ENCODE measurements around the gene FETUB. TPM values are rescaled to one million over a fixed set of nuclear protein-coding genes. Genes with fewer than 3 reads are reported as not detected.

The FETUB gene
- total RNA-seq, 1 experiment from 2014 or later: not detected

DNA sequence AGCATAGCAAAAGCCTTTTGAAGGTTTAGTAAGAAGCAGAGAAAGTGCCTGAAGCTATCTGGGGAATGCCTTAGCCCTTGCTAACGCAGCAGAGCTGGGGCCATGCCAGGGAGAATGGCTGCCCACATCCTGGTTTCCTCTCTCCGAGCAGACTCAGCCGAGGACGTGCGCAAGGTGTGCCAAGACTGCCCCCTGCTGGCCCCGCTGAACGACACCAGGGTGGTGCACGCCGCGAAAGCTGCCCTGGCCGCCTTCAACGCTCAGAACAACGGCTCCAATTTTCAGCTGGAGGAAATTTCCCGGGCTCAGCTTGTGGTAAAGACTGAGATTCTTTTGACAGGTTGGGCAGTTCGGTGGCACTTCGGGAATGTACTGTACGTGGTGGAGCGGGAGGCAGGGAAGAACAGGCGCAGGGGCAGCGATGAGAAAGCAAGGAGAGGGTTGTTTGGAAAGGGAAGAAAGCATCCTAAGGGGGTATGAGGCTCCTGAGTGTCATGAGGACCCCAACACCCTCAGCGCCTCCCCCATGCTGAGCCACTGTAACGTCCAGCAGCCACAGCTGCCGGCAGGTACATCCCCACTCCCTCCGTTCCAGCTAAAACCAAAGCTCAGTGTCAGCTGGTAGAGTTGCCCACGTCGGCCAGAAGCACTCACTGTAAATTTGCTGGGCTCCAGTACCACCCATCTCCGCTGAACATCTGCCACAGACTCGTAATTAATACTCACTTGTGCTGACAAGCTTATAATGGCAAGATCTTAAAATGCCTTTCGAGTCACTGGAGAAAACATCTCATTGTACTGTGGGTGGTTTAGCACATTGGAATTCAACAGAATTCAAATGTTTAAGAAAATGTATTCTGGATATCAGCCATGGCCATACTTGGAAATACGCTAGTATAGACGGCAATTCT is 22.9 kb upstream of the FETUB start:
- ATAC-seq (peak; percentile 98), DNase-seq (ENCODE audit: low read depth, low spot score) (peak; percentile 66)
- POLR2A ChIA-PET: interaction anchor here (1.7 to 2.4 kb wide), 2 partner anchors 47 to 166 kb away, joined by 4 to 11 read pairs; partner anchors contain the start of genes DNAJB11 and EIF4A2
- Histone ChIP-seq H3K9me3 (ENCODE audit: control insufficient read depth in 1 of 2, insufficient read depth in 1 of 2, low read depth in 1 of 2, low read length in 2 of 2) (no peaks in the 10 kb centered on the region), H3K9ac (ENCODE audit: low read length) (peak overlapping the region; percentile 44), H3K27ac (ENCODE audit: low read depth, low read length) (no peak overlapping the region), H3K4me2 (ENCODE audit: low read length) (peak overlapping the region; percentile 87), H3K4me1 (ENCODE audit: control insufficient read depth in 1 of 2, insufficient read depth in 2 of 2, low read length in 2 of 2) (peaks cover 2 to 21% of the 10 kb centered on the region in 2 experiments; a peak in 2 of 4 replicates), H2AFZ (ENCODE audit: low read depth, low read length, poor library complexity, severe bottlenecking) (peak overlapping the region; percentile 47), H3K9me2 (ENCODE audit: insufficient read depth) (no peaks in the 10 kb centered on the region), H3K79me2 (ENCODE audit: insufficient read depth, low read length) (no peaks in the 10 kb centered on the region), H3K36me3 (ENCODE audit: control insufficient read depth in 1 of 2, insufficient read depth in 2 of 2, low read length in 2 of 2) (no peaks in the 10 kb centered on the region), H3K4me3 (replicated peaks in 1 of 2; ENCODE audit: low read depth in 1 of 2, low read length in 2 of 2) (peak overlapping the region; percentile 41 to 55), H4K20me1 (ENCODE audit: insufficient read depth) (no peaks in the 10 kb centered on the region), H3K27me3 (ENCODE audit: insufficient read depth, low read length) (no peaks in the 10 kb centered on the region)
- CTCF ChIA-PET: interaction anchor here (0.6 to 8.4 kb wide), 28 partner anchors 9 to 958 kb away, joined by 3 to 64 read pairs (median 5); partner anchors contain the start of genes DNAJB11 and TBCCD1
- BruUV-seq (replicated peaks): no TSS peak
- no peak for TF ChIP-seq SRF (IDR thresholded peaks at IDR 0.05; ENCODE audit: low read depth)
- peak; percentile 63; the same call in 1 of the 2 replicates for TF ChIP-seq MAX (IDR thresholded peaks at IDR 0.05)
- no peak for TF ChIP-seq ELF1 (IDR thresholded peaks at IDR 0.05; ENCODE audit: borderline replicate concordance, low read depth)
- TF ChIP-seq EGR1 (IDR thresholded peaks at IDR 0.05; ENCODE audit: low read depth): no peak
- no peak for TF ChIP-seq POLR2A (IDR thresholded peaks at IDR 0.05; ENCODE audit: borderline replicate concordance, extremely low read depth, insufficient read depth, insufficient read length)
- TF ChIP-seq, protein P1, sequence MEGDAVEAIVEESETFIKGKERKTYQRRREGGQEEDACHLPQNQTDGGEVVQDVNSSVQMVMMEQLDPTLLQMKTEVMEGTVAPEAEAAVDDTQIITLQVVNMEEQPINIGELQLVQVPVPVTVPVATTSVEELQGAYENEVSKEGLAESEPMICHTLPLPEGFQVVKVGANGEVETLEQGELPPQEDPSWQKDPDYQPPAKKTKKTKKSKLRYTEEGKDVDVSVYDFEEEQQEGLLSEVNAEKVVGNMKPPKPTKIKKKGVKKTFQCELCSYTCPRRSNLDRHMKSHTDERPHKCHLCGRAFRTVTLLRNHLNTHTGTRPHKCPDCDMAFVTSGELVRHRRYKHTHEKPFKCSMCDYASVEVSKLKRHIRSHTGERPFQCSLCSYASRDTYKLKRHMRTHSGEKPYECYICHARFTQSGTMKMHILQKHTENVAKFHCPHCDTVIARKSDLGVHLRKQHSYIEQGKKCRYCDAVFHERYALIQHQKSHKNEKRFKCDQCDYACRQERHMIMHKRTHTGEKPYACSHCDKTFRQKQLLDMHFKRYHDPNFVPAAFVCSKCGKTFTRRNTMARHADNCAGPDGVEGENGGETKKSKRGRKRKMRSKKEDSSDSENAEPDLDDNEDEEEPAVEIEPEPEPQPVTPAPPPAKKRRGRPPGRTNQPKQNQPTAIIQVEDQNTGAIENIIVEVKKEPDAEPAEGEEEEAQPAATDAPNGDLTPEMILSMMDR (IDR thresholded peaks at IDR 0.05 in 2 of 3, conservative IDR thresholded peaks at IDR 0.05 in 1 of 3; ENCODE audit: borderline replicate concordance in 1 of 3, insufficient read depth in 1 of 3, low read depth in 2 of 3, low read length in 2 of 3): peak; percentile 77 to 94 (median 91)
- no peak for TF ChIP-seq EZH2phosphoT487 (IDR thresholded peaks at IDR 0.05; ENCODE audit: borderline replicate concordance)
- peak; percentile 94 for TF ChIP-seq RAD21 (IDR thresholded peaks at IDR 0.05; ENCODE audit: low read depth)
- TF ChIP-seq YY1 (IDR thresholded peaks at IDR 0.05; ENCODE audit: extremely low read depth, insufficient replicate concordance, low read depth, low read length): peak; percentile 83
- peak; percentile 39 for TF ChIP-seq POLR2AphosphoS5 (IDR thresholded peaks at IDR 0.05; ENCODE audit: low read depth, low read length)
- intact Hi-C loops (cut with micrococcal nuclease): loop anchor here (1.0 to 5.0 kb wide), 3 partner anchors 360 to 1097 kb away; no protein-coding TSS in a partner anchor
- RAD21 ChIA-PET (ENCODE audit: low non-redundant PET in 1 of 2, low total read pairs in 2 of 2, uncharacterized antibody in 2 of 2, unreplicated experiment in 2 of 2): interaction anchor here (0.9 to 1.2 kb wide), 4 partner anchors 28 to 204 kb away, joined by 3 to 4 read pairs (median 3); partner anchors contain the start of gene DNAJB11 (in 1 of the 2)

Measured in HCT116 (cell line).